AG04450 (cell line): ENCODE data around the gene KIF26B. TPM values are rescaled to one million over a fixed set of nuclear protein-coding genes. Genes with fewer than 3 reads are reported as not detected.

ENCODE experiments used
- CTCF ChIA-PET: fragments of 300-600, 350-600 bp; formaldehyde crosslinking; extraction: SDS; loops from one replicate; lab custom pipeline; 2022; ENCODE audit warnings: antibody characterized with exemption, inconsistent platforms; lab: Charles Lee
- POLR2A ChIA-PET: fragments of 350-600 bp; formaldehyde crosslinking; extraction: SDS; loops from one replicate; lab custom pipeline; 2021; ENCODE audit warnings: antibody characterized with exemption, inconsistent platforms; lab: Yijun Ruan, JAX
- DNase-seq: peaks from one replicate; pipeline ENCODE4 v3.0.0-alpha.2; 2011; ENCODE audit warnings: low read depth, low spot score
- H3K27ac ChIP-seq: one replicate; pipeline ENCODE4 v1.5.1; 2012; ENCODE audit warnings: low read depth, low read length, control low read depth
- H3K27me3 ChIP-seq: one replicate; pipeline ENCODE4 v1.6.0; 2012; ENCODE audit warnings: low read length; ENCODE audit not compliant: control insufficient read depth, insufficient read depth
- H3K4me3 ChIP-seq: 2 replicates; pipeline ENCODE4 v1.5.1; 2011; ENCODE audit warnings: mild to moderate bottlenecking, low read depth, low read length, control low read depth
- H3K9me3 ChIP-seq: 2 replicates; pipeline ENCODE4 v1.5.1; 2012; ENCODE audit warnings: low read length; ENCODE audit not compliant: control insufficient read depth, insufficient read depth
- polyA plus RNA-seq: library from polyadenylated mRNA; depleted of rRNA; stranded (reverse); fragments of >200 nt; gene quantifications from 2 replicates; pipeline ENCODE4 v1.2.3, GENCODE V29; 2011
- TF ChIP-seq, protein P1 (sequence below): IDR thresholded peaks from 2 replicates; pipeline ENCODE4 v1.5.1; 2011; ENCODE audit warnings: low read depth, low read length, control low read depth, inconsistent platforms

KIF26B gene
- polyA plus RNA-seq, 1 experiment = 2.4 TPM

DNA sequence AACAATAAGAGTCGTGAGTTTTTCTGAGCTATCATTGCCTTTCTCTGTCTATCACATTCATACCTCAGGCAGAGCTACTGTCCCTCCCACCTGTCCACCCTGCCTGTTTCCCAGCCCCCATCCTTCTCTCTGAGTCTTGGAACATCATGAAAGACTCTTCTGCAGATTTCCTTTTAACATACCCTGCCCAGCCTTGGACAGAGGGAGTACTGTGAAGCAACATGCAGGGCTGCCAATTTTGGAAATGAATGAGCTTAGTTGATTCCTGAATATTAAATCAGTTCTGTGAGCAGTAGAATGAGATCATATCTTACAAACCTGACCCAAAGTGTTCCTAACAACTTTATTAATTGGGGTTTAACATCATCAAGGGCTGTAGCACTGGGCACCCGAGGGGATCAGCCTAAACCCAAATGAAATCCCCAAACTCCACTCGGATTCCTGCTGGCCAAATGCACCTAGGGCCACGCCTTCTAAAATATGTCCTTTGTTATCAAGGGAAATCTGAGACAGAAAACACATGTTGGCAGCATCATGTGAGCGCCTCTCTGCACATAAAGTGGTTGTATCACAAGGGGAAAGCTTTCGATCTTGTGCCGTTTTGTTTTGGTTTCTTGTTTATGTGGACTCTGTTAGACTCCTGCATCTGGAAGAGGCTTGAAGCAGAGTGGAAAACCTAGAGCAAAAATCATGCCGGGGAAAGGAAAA, 357.6 kb downstream of the KIF26B start:
- ChIA-PET POLR2A (no interaction called here), CTCF (interaction anchor here (0.6 to 1.6 kb wide), 5 partner anchors 10 to 359 kb away, joined by 3 to 5 read pairs (median 3); no protein-coding TSS in a partner anchor)

DNA sequence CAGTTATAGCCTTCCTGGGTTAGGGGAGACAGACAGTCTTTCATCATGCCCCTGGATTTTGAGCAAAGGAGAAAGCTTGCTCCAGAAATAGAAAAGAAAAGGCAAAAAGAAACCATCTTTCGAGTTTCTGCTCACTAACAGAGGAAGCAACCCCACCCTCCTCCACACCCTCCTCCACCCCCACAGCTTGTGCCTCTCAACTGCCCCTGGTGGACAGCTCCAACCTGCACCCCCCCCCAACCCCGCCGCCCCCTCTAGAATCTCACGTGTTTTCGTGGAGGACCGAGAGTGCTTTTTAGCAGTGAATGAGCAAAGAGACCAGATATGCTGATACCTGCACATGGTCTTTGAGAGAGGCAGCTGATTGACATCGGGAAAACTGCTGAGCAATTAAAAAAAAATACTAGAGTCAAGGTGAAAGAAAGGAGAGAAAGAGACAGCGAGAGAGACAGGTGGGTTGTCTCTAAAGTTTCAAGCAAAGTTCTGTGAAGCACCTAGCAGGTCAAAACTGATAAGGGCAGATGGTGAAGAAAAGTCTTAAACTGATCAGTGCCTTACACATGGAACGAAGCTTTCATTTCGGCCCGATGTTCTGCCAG, 358.3 kb downstream of the KIF26B start:
- ChIA-PET CTCF (interaction anchor here (1.0 to 1.6 kb wide), 4 partner anchors 13 to 490 kb away, joined by 3 to 5 read pairs (median 4); no protein-coding TSS in a partner anchor), POLR2A (no interaction called here)
- peak overlapping the region; percentile 31 for H3K27ac ChIP-seq
- no peaks in the 10 kb centered on the region for H3K9me3 ChIP-seq
- TF ChIP-seq, protein P1, sequence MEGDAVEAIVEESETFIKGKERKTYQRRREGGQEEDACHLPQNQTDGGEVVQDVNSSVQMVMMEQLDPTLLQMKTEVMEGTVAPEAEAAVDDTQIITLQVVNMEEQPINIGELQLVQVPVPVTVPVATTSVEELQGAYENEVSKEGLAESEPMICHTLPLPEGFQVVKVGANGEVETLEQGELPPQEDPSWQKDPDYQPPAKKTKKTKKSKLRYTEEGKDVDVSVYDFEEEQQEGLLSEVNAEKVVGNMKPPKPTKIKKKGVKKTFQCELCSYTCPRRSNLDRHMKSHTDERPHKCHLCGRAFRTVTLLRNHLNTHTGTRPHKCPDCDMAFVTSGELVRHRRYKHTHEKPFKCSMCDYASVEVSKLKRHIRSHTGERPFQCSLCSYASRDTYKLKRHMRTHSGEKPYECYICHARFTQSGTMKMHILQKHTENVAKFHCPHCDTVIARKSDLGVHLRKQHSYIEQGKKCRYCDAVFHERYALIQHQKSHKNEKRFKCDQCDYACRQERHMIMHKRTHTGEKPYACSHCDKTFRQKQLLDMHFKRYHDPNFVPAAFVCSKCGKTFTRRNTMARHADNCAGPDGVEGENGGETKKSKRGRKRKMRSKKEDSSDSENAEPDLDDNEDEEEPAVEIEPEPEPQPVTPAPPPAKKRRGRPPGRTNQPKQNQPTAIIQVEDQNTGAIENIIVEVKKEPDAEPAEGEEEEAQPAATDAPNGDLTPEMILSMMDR = peak; percentile 39
- DNase-seq = no peak
- peak overlapping the region; percentile 24 for H3K4me3 ChIP-seq
- peaks cover 3% of the 10 kb centered on the region for H3K27me3 ChIP-seq

More for the DNA sequence above, 357.6 kb downstream of the KIF26B start:
- peak overlapping the region; percentile 31 for H3K27ac ChIP-seq
- TF ChIP-seq, protein P1 = no peak
- H3K27me3 ChIP-seq = peaks cover 3% of the 10 kb centered on the region
- no peak for DNase-seq
- peak overlapping the region; percentile 24 for H3K4me3 ChIP-seq
- H3K9me3 ChIP-seq = no peaks in the 10 kb centered on the region

DNA sequence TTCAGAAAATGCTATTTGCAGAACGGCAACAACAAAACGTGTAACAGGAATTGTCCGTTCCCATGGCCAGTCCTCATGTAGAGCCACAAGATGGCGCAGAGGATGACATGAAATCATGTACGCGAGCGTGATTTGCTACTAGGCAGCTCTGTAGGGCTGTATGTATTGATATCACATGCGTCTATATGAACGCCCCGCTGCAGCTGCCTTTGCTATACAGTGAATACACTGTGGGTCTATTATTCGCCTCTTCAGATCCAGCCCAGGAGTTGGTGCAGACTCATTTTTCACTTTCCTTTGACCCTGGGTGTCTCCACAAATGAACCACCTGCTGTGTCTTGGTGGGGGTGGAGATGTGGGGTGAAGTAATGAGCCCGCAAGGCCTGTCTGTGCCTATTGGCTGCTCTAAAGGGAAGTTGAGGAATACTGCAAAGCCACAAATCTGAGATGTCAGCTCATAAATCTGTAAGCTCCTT, 361.5 kb downstream of the KIF26B start:
- H3K9me3 ChIP-seq = no peaks in the 10 kb centered on the region
- no peak overlapping the region for H3K4me3 ChIP-seq
- CTCF ChIA-PET = interaction anchor here (0.5 to 2.5 kb wide), 9 partner anchors 8 to 767 kb away, joined by 3 to 9 read pairs (median 4); no protein-coding TSS in a partner anchor
- H3K27ac ChIP-seq = no peak overlapping the region
- POLR2A ChIA-PET = no interaction called here
- H3K27me3 ChIP-seq = no peaks in the 10 kb centered on the region
- TF ChIP-seq, protein P1 = peak; percentile 67
- DNase-seq = peak; percentile 38

DNA sequence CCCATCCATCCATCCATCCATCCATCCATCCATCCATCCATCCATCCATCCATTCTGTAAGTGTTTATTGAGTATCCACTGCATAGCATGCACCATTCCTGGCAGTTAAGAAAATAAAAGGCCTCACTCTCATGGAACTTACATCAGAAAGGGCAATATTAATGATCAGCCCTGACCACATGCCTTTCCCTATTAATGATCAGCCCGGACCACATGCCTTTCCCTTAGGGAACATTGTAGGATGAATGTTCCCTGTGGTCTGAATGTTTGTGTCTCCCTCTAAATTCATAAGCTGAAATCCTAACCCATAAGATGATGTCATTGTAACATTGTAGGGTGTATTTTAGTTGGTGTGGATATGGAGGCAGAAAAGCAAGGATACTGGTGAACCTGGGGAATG, 365.8 kb downstream of the KIF26B start:
- H3K27me3 ChIP-seq = no peaks in the 10 kb centered on the region
- TF ChIP-seq, protein P1 = no peak
- no peaks in the 10 kb centered on the region for H3K9me3 ChIP-seq
- no peak for DNase-seq
- no peak overlapping the region for H3K27ac ChIP-seq
- no peak overlapping the region for H3K4me3 ChIP-seq
- ChIA-PET CTCF (no interaction called here), POLR2A (no interaction called here)

DNA sequence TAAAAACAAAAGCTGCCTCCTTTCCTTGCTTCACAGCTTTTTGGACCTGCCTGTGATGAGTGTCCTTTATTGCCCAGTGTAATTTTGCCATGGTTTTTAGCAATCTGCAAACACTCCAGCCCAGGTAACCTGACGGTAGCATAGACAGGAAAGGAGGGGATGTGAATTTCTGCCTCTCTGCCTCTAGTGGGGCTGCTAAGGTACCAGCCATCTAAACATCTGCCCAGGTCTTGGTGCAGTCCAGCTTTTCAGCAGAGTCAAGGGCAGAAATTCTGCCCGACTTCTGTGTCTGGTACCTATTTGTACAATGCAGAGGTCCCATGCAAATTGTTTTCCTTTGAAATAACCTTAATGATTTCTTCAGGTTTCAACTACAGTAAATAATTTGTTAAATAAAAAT, 371.4 kb downstream of the KIF26B start:
- Histone ChIP-seq H3K9me3 (no peaks in the 10 kb centered on the region), H3K27me3 (no peaks in the 10 kb centered on the region), H3K4me3 (no peak overlapping the region), H3K27ac (no peak overlapping the region)
- CTCF ChIA-PET = interaction anchor here (1.1 kb wide), 1 partner anchor 13 kb away, joined by 4 read pairs; no protein-coding TSS in a partner anchor
- TF ChIP-seq, protein P1 = no peak
- POLR2A ChIA-PET = no interaction called here
- DNase-seq = no peak
